SK-N-SH treated with all-trans-retinoic acid at 6 μM for 48 hours (cell line): ENCODE measurements around the gene MOSMO.

ENCODE experiments used
- BACH2 ChIP-seq: fragments of 250-450 bp; sonication (Bioruptor Pico); IDR thresholded peaks from 2 replicates; pipeline ENCODE4 v1.9.0; 2021; ENCODE audit warnings: mild to moderate bottlenecking, borderline replicate concordance
- ISL1 ChIP-seq: fragments of 250-450 bp; sonication (Bioruptor Pico); IDR thresholded peaks from 2 replicates; pipeline ENCODE4 v2.1.2; 2022; ENCODE audit warnings: mild to moderate bottlenecking, moderate library complexity
- OSR1 ChIP-seq: fragments of 250-450 bp; sonication (Bioruptor Pico); IDR thresholded peaks from 2 replicates; pipeline ENCODE4 v1.8.0; 2022; ENCODE audit warnings: moderate library complexity, mild to moderate bottlenecking, inconsistent platforms
- PPARA ChIP-seq: fragments of 250-450 bp; sonication (Bioruptor Pico); IDR thresholded peaks from 2 replicates; pipeline ENCODE4 v1.5.0; 2020; ENCODE audit warnings: mild to moderate bottlenecking, borderline replicate concordance
- RARB ChIP-seq: fragments of 250-450 bp; sonication (Bioruptor Pico); IDR thresholded peaks from 2 replicates; pipeline ENCODE4 v1.8.0; 2021; ENCODE audit warnings: mild to moderate bottlenecking, moderate library complexity
- SNAI2 ChIP-seq: fragments of 250-450 bp; sonication (Bioruptor Pico); IDR thresholded peaks from 2 replicates; pipeline ENCODE4 v1.5.0; 2020; ENCODE audit warnings: mild to moderate bottlenecking, moderate library complexity
- TOX ChIP-seq: fragments of 250-450 bp; sonication (Bioruptor Pico); IDR thresholded peaks from 2 replicates; pipeline ENCODE4 v1.8.0; 2021; ENCODE audit warnings: mild to moderate bottlenecking, moderate library complexity, borderline replicate concordance
- ZFP3 ChIP-seq: fragments of 250-450 bp; sonication (Bioruptor Pico); IDR thresholded peaks from 2 replicates; pipeline ENCODE4 v1.5.0; 2020; ENCODE audit warnings: mild to moderate bottlenecking, moderate library complexity
- ZFP30 ChIP-seq: fragments of 450-650 bp; formaldehyde crosslinking; IDR thresholded peaks from 2 replicates; pipeline ENCODE4 v1.5.0; 2022; ENCODE audit warnings: mild to moderate bottlenecking, moderate library complexity
- ZNF565 ChIP-seq: fragments of 450-650 bp; formaldehyde crosslinking; conservative IDR thresholded peaks from 2 replicates; pipeline ENCODE4 v1.5.0; 2020; ENCODE audit warnings: low read depth, mild to moderate bottlenecking, moderate library complexity
- TF ChIP-seq, protein P1 (sequence below): fragments of 250-450 bp; sonication (Bioruptor Pico); IDR thresholded peaks from 2 replicates; pipeline ENCODE4 v1.5.1; 2021; ENCODE audit warnings: mild to moderate bottlenecking, moderate library complexity
- TF ChIP-seq, protein P2 (sequence below): fragments of 250-450 bp; sonication (Bioruptor Pico); IDR thresholded peaks from 2 replicates; pipeline ENCODE4 v1.8.0; 2020; ENCODE audit warnings: mild to moderate bottlenecking, moderate library complexity, borderline replicate concordance
- TF ChIP-seq, protein P3 (sequence below): fragments of 250-450 bp; sonication (Bioruptor Pico); IDR thresholded peaks from 2 replicates; pipeline ENCODE4 v1.8.0; 2021; ENCODE audit warnings: low read depth, mild to moderate bottlenecking, moderate library complexity, borderline replicate concordance
- TF ChIP-seq, protein P4 (sequence below): fragments of 250-450 bp; sonication (Bioruptor Pico); IDR thresholded peaks from 2 replicates; pipeline ENCODE4 v1.5.1; 2020; ENCODE audit warnings: low read depth, mild to moderate bottlenecking, moderate library complexity

DNA sequence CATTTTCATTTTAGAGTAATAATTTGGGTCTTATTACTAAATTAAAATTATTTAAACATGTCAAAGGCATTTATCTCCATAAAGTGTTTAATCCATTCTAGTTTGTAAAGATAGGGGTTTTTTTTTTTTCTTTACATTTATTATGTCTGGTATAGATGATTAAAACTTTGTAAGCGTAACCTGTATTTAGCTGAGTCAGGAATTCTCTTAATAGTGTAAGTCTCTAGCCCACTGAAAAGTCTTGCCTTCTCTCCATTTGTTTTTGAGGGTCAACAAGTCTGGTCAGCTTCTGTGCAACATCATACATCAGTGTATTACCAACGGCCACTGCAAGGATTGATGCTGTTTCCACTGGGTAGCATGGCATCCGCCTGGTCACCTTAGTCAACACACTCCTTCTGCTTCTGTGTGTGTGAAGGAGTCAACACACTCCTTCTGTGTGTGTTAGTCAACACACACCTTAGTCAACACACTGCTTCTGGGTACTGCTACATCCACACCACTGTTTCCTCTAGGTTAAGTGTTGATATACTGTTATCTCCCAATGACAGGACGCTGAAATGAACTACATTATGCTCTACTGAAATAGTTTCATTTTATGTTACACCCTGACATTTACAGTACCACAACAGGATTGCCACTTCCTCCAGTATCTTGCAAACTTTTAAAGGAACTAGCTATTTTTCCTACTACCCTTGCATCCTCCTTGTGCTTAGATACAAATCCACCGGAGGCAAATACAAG is 47.1 kb downstream of the MOSMO start:
- TF ChIP-seq RARB (CRISPR knock-in tag) (no peak), ISL1 (CRISPR knock-in tag) (no peak), OSR1 (no peak), SNAI2 (CRISPR knock-in tag) (no peak), BACH2 (CRISPR knock-in tag) (no peak), ZFP3 (no peak), TOX (CRISPR knock-in tag) (no peak), ZFP30 (CRISPR knock-in tag) (no peak), PPARA (CRISPR knock-in tag) (no peak), ZNF565 (CRISPR knock-in tag) (no peak)
- TF ChIP-seq, protein P1, sequence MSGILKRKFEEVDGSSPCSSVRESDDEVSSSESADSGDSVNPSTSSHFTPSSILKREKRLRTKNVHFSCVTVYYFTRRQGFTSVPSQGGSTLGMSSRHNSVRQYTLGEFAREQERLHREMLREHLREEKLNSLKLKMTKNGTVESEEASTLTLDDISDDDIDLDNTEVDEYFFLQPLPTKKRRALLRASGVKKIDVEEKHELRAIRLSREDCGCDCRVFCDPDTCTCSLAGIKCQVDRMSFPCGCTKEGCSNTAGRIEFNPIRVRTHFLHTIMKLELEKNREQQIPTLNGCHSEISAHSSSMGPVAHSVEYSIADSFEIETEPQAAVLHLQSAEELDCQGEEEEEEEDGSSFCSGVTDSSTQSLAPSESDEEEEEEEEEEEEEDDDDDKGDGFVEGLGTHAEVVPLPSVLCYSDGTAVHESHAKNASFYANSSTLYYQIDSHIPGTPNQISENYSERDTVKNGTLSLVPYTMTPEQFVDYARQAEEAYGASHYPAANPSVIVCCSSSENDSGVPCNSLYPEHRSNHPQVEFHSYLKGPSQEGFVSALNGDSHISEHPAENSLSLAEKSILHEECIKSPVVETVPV (CRISPR knock-in tag), result no peak
- TF ChIP-seq, protein P2, sequence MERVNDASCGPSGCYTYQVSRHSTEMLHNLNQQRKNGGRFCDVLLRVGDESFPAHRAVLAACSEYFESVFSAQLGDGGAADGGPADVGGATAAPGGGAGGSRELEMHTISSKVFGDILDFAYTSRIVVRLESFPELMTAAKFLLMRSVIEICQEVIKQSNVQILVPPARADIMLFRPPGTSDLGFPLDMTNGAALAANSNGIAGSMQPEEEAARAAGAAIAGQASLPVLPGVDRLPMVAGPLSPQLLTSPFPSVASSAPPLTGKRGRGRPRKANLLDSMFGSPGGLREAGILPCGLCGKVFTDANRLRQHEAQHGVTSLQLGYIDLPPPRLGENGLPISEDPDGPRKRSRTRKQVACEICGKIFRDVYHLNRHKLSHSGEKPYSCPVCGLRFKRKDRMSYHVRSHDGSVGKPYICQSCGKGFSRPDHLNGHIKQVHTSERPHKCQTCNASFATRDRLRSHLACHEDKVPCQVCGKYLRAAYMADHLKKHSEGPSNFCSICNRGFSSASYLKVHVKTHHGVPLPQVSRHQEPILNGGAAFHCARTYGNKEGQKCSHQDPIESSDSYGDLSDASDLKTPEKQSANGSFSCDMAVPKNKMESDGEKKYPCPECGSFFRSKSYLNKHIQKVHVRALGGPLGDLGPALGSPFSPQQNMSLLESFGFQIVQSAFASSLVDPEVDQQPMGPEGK (CRISPR knock-in tag), result no peak
- TF ChIP-seq, protein P3, sequence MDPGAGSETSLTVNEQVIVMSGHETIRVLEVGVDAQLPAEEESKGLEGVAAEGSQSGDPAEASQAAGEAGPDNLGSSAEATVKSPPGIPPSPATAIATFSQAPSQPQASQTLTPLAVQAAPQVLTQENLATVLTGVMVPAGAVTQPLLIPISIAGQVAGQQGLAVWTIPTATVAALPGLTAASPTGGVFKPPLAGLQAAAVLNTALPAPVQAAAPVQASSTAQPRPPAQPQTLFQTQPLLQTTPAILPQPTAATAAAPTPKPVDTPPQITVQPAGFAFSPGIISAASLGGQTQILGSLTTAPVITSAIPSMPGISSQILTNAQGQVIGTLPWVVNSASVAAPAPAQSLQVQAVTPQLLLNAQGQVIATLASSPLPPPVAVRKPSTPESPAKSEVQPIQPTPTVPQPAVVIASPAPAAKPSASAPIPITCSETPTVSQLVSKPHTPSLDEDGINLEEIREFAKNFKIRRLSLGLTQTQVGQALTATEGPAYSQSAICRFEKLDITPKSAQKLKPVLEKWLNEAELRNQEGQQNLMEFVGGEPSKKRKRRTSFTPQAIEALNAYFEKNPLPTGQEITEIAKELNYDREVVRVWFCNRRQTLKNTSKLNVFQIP (CRISPR knock-in tag), result no peak
- TF ChIP-seq, protein P4, sequence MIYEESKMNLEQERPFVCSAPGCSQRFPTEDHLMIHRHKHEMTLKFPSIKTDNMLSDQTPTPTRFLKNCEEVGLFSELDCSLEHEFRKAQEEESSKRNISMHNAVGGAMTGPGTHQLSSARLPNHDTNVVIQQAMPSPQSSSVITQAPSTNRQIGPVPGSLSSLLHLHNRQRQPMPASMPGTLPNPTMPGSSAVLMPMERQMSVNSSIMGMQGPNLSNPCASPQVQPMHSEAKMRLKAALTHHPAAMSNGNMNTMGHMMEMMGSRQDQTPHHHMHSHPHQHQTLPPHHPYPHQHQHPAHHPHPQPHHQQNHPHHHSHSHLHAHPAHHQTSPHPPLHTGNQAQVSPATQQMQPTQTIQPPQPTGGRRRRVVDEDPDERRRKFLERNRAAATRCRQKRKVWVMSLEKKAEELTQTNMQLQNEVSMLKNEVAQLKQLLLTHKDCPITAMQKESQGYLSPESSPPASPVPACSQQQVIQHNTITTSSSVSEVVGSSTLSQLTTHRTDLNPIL (CRISPR knock-in tag), result no peak
